Stimulated activated CD8-positive, alpha-beta memory T cell treated with anti-CD3 and anti-CD28 coated beads, Interleukin-7, amount 100 ng/mL, for 1 hour (primary cell): ENCODE measurements around the gene DBNL.

Experiments used
- DNase-seq, 2 donors: peaks; one replicate each; pipeline ENCODE4 v3.0.0-alpha.2; 2020; ENCODE audit warnings: low read depth in 2 of 2

DBNL gene

GRCh38 chr7:44077061-44077460, 32.6 kb downstream of the DBNL start:
- DNase-seq: no peak

- no peak for DNase-seq
These were observed 33.2 kb downstream of the DBNL start for GRCh38 chr7:44077681-44078091.

- no peak for DNase-seq
These were observed 34.0 kb downstream of the DBNL start for GRCh38 chr7:44078521-44078920.

GRCh38 chr7:44079331-44080021, 35.0 kb downstream of the DBNL start:
- no peak for DNase-seq

GRCh38 chr7:44080118-44080517, 35.6 kb downstream of the DBNL start:
- DNase-seq: no peak

- DNase-seq: no peak
These were observed 36.3 kb downstream of the DBNL start for GRCh38 chr7:44080686-44081265.

- no peak for DNase-seq
These were observed 36.8 kb downstream of the DBNL start for GRCh38 chr7:44081266-44081748.

- peak; percentile 93 to 94 for DNase-seq
These were observed 38.2 kb downstream of the DBNL start for GRCh38 chr7:44082541-44083207.

GRCh38 chr7:44083796-44084195, 39.3 kb downstream of the DBNL start:
- no peak for DNase-seq

- no peak for DNase-seq
These were observed 40.2 kb downstream of the DBNL start for GRCh38 chr7:44084701-44085100.

GRCh38 chr7:44085546-44085945, 41.0 kb downstream of the DBNL start:
- DNase-seq: no peak

- DNase-seq: no peak
These were observed 42.1 kb downstream of the DBNL start for GRCh38 chr7:44086627-44087026.

GRCh38 chr7:44087911-44088838, 43.7 kb downstream of the DBNL start:
- DNase-seq: no peak

GRCh38 chr7:44093102-44093641, 48.7 kb downstream of the DBNL start:
- no peak for DNase-seq

GRCh38 chr7:44094365-44094764, 49.9 kb downstream of the DBNL start:
- no peak for DNase-seq

- no peak for DNase-seq
These were observed 50.5 kb downstream of the DBNL start for GRCh38 chr7:44094883-44095592.

GRCh38 chr7:44095781-44096180, 51.3 kb downstream of the DBNL start:
- DNase-seq: no peak

GRCh38 chr7:44096326-44096881, 51.9 kb downstream of the DBNL start:
- DNase-seq: no peak

- no peak for DNase-seq
These were observed 52.8 kb downstream of the DBNL start for GRCh38 chr7:44097064-44097932.
